Panc1 (cell line): Measurements from ENCODE around the gene RBKS. TPM values are rescaled to one million over a fixed set of nuclear protein-coding genes. Genes with fewer than 3 reads are reported as not detected.

ENCODE experiments used
- ATAC-seq: fragments of 200-7000 bp; cut with Tn5 transposase; 2 replicates; pipeline ENCODE4 v1.9.1; 2020; ENCODE audit warnings: mild to moderate bottlenecking, moderate library complexity
- BruUV-seq: library from RNA; stranded (reverse); fragments of 400-500 nt; replicated peaks from 2 replicates; lab custom pipeline; 2021; lab: Mats Ljungman, UMichigan
- CTCF ChIA-PET: fragments of 300-600 bp; sonication (Branson Sonifier 250); formaldehyde crosslinking; loops from one replicate; lab custom pipeline; 2022; ENCODE audit warnings: antibody characterized with exemption; lab: Charles Lee
- POLR2A ChIA-PET: fragments of 300-600 bp; sonication (Branson Sonifier 250); formaldehyde crosslinking; loops from one replicate; lab custom pipeline; 2022; ENCODE audit warnings: antibody characterized with exemption; lab: Charles Lee
- DNase-seq: peaks from one replicate; pipeline ENCODE4 v3.0.0-alpha.2; 2010; ENCODE audit warnings: low read depth, low spot score
- H3K27ac ChIP-seq: 2 replicates; pipeline ENCODE4 v1.5.1; 2011; ENCODE audit warnings: mild to moderate bottlenecking, low read length, inconsistent platforms
- H3K27me3 ChIP-seq: fragments of 200-500 bp; sonication (Bioruptor generic); 2 replicates; pipeline ENCODE4 v1.6.0; 2014; ENCODE audit warnings: low read length, inconsistent platforms; ENCODE audit not compliant: control insufficient read depth, insufficient read depth
- H3K36me3 ChIP-seq: fragments of 200-500 bp; sonication (Bioruptor generic); 2 replicates; pipeline ENCODE4 v1.5.1; 2014; ENCODE audit warnings: inconsistent platforms, mild to moderate bottlenecking, low read length, moderate library complexity; ENCODE audit not compliant: control insufficient read depth, insufficient read depth
- H3K4me1 ChIP-seq: 2 replicates; pipeline ENCODE4 v1.5.1; 2011; ENCODE audit warnings: inconsistent platforms, mild to moderate bottlenecking, low read length, moderate library complexity; ENCODE audit not compliant: control insufficient read depth, insufficient read depth
- H3K4me3 ChIP-seq, 2 experiments: 2 replicates each; pipeline ENCODE4 v1.5.1; 2011 to 2012; ENCODE audit warnings: low read depth in 2 of 2, low read length in 2 of 2, mild to moderate bottlenecking in 2 of 2, inconsistent platforms in 1 of 2, moderate library complexity in 1 of 2
- H3K9me3 ChIP-seq: fragments of 200-500 bp; sonication (Bioruptor generic); 2 replicates; pipeline ENCODE4 v1.5.1; 2014; ENCODE audit warnings: low read depth, mild to moderate bottlenecking, inconsistent platforms, low read length, moderate library complexity; ENCODE audit not compliant: control insufficient read depth, insufficient read depth
- CTCF ChIP-seq: fragments of 450-650 bp; IDR thresholded peaks from 2 replicates; pipeline ENCODE4 v1.5.1; 2017; ENCODE audit warnings: mild to moderate bottlenecking
- POLR2AphosphoS5 ChIP-seq: IDR thresholded peaks from 2 replicates; pipeline ENCODE4 v1.6.1; 2012; ENCODE audit warnings: mild to moderate bottlenecking, low read depth, low read length, moderate library complexity
- REST ChIP-seq, 2 experiments: IDR thresholded peaks; 2 replicates each; pipeline ENCODE4 v1.6.1; 2011 to 2012; ENCODE audit warnings: low read depth in 2 of 2, control low read depth in 1 of 2, low read length in 1 of 2, mild to moderate bottlenecking in 1 of 2, moderate library complexity in 1 of 2; ENCODE audit not compliant: insufficient read depth in 1 of 2
- SIN3A ChIP-seq: IDR thresholded peaks from 2 replicates; pipeline ENCODE4 v1.6.1; 2012; ENCODE audit warnings: low read depth, mild to moderate bottlenecking, low read length, moderate library complexity, borderline replicate concordance; ENCODE audit not compliant: insufficient read depth
- TCF7L2 ChIP-seq: IDR thresholded peaks from 2 replicates; pipeline ENCODE4 v1.6.1; 2011; ENCODE audit warnings: mild to moderate bottlenecking, low read depth, low read length, inconsistent platforms
- in situ Hi-C: cut with HindIII; loops from 2 replicates; pipeline ENCODE4 v1.10.0; 2016; ENCODE audit warnings: low sequenced_read_pairs, low pct_unique_long_range_greater_than_20kb
- intact Hi-C: fragments of 100-400 bp; cut with micrococcal nuclease; formaldehyde crosslinking; loops from one replicate; pipeline ENCODE4 v1.10.0; 2022; ENCODE audit not compliant: unreplicated experiment
- total RNA-seq: library from RNA; stranded (reverse); gene quantifications from one replicate; pipeline ENCODE4 v1.2.1, GENCODE V29; 2021; ENCODE audit not compliant: unreplicated experiment

Gene RBKS
- total RNA-seq, 1 experiment from 2014 or later = 2.2 TPM

GRCh38 chr2:27776097-27776496 lies 114.1 kb downstream of the RBKS start:
- DNase-seq = no peak
- TF ChIP-seq TCF7L2 (no peak), CTCF (no peak)
- intact Hi-C loops (no loop called here), in situ Hi-C loops (no loop called here)
- Histone ChIP-seq H3K36me3 (peaks cover 8% of the 10 kb centered on the region), H3K4me3 (no peak overlapping the region), H3K4me1 (peaks cover 15% of the 10 kb centered on the region), H3K27me3 (no peaks in the 10 kb centered on the region), H3K9me3 (no peaks in the 10 kb centered on the region), H3K27ac (no peak overlapping the region)
- BruUV-seq = no TSS peak
- ATAC-seq = no peak
- ChIA-PET POLR2A (no interaction called here), CTCF (no interaction called here)

GRCh38 chr2:27773959-27774358 lies 116.2 kb downstream of the RBKS start:
- no peak overlapping the region; the same call in 1 of the 2 replicates for H3K27ac ChIP-seq
- TF ChIP-seq SIN3A (no peak), TCF7L2 (no peak), REST (IDR thresholded peaks at IDR 0.05; ENCODE audit: insufficient read depth in 1 of 2, low read depth in 2 of 2, low read length in 1 of 2) (no peak), POLR2AphosphoS5 (no peak), CTCF (no peak)
- no peaks in the 10 kb centered on the region for H3K9me3 ChIP-seq
- BruUV-seq = no TSS peak
- H3K4me1 ChIP-seq = peaks cover 18% of the 10 kb centered on the region
- no peaks in the 10 kb centered on the region for H3K27me3 ChIP-seq
- POLR2A ChIA-PET = no interaction called here
- ATAC-seq (no peak), DNase-seq (no peak)
- H3K36me3 ChIP-seq = peaks cover 8% of the 10 kb centered on the region
- CTCF ChIA-PET = no interaction called here
- in situ Hi-C loops (no loop called here), intact Hi-C loops (no loop called here)
- H3K4me3 ChIP-seq = no peak overlapping the region

- ChIA-PET POLR2A (no interaction called here), CTCF (no interaction called here)
- H3K4me1 ChIP-seq = peaks cover 18% of the 10 kb centered on the region
- peak overlapping the region; percentile 86 to 93 for H3K4me3 ChIP-seq
- TF ChIP-seq CTCF (no peak), POLR2AphosphoS5 (no peak), REST (IDR thresholded peaks at IDR 0.05; ENCODE audit: insufficient read depth in 1 of 2, low read depth in 2 of 2, low read length in 1 of 2) (no peak), SIN3A (no peak), TCF7L2 (no peak)
- ATAC-seq (no peak), DNase-seq (no peak)
- no TSS peak for BruUV-seq
- H3K9me3 ChIP-seq = no peaks in the 10 kb centered on the region
- no peaks in the 10 kb centered on the region for H3K27me3 ChIP-seq
- in situ Hi-C loops = no loop called here
- peaks cover 8% of the 10 kb centered on the region for H3K36me3 ChIP-seq
- H3K27ac ChIP-seq = peak overlapping the region; percentile 88
- intact Hi-C loops = no loop called here
These were observed 117.4 kb downstream of the RBKS start for GRCh38 chr2:27772804-27773203.
